ENCODE measurements around the gene IZUMO1R.

- TF ChIP-seq CTCF (conservative IDR thresholded peaks at IDR 0.05 in 1 of 2, IDR thresholded peaks at IDR 0.05 in 1 of 2; ENCODE audit: extremely low read depth in 1 of 2, insufficient read depth in 1 of 2, low read depth in 1 of 2, low read length in 2 of 2), result no peak
- no peak for TF ChIP-seq EZH2 (IDR thresholded peaks at IDR 0.05; ENCODE audit: borderline replicate concordance, low read length)
These were observed 28.4 kb upstream of the IZUMO1R start for GRCh38 chr11:94275961-94276360.

All from mammary epithelial cell (primary cell).